GM23338 (cell line): ENCODE data around the gene SLC30A1.

Experiments used
- CTCF ChIP-seq, 2 experiments: fragments of 200-600 bp in 1 of 2; sonication (generic) in 1 of 2; conservative IDR thresholded peaks; 2 replicates each; pipeline versions ENCODE4 v1.5.1 to v1.6.1; 2016 to 2017; ENCODE audit warnings: antibody characterized with exemption in 2 of 2, low read depth in 2 of 2, mild to moderate bottlenecking in 2 of 2, moderate library complexity in 1 of 2
- ETS1 ChIP-seq: IDR thresholded peaks from 2 replicates; pipeline ENCODE4 v1.6.1; 2016; ENCODE audit warnings: antibody characterized with exemption
- EZH2 ChIP-seq: fragments of 200-600 bp; sonication (generic); IDR thresholded peaks from one replicate; pipeline ENCODE4 v1.8.0; 2017; ENCODE audit warnings: antibody characterized with exemption, mild to moderate bottlenecking, low read depth; ENCODE audit not compliant: unreplicated experiment
- EZH2phosphoT487 ChIP-seq: fragments of 200-600 bp; sonication (generic); IDR thresholded peaks from one replicate; pipeline ENCODE4 v1.8.1; 2018; ENCODE audit warnings: antibody characterized with exemption; ENCODE audit not compliant: unreplicated experiment
- POLR2AphosphoS5 ChIP-seq: IDR thresholded peaks from 2 replicates; pipeline ENCODE4 v1.6.1; 2016; ENCODE audit warnings: antibody characterized with exemption, low read depth
- REST ChIP-seq: IDR thresholded peaks from one replicate; pipeline ENCODE4 v1.6.1; 2018; ENCODE audit warnings: antibody characterized with exemption; ENCODE audit not compliant: unreplicated experiment
- ZNF462 ChIP-seq: fragments of 250-450 bp; sonication (Bioruptor Pico); IDR thresholded peaks from 2 replicates; pipeline ENCODE4 v1.5.0; 2020; ENCODE audit warnings: mild to moderate bottlenecking, moderate library complexity

GRCh38 chr1:211525101-211525676 is 53.8 kb downstream of the SLC30A1 start:
- no peak for TF ChIP-seq POLR2AphosphoS5
- no peak for TF ChIP-seq EZH2phosphoT487
- no peak for TF ChIP-seq EZH2
- no peak for TF ChIP-seq REST
- TF ChIP-seq CTCF (conservative IDR thresholded peaks at IDR 0.05; ENCODE audit: low read depth in 2 of 2), result no peak
- no peak for TF ChIP-seq ZNF462 (CRISPR knock-in tag)
- TF ChIP-seq ETS1, result no peak
